Fibroblast of lung (primary cell): ENCODE results near the gene AXIN2.

Experiments
- CTCF ChIP-seq, 2 donors: IDR thresholded peaks in 1 of 2; conservative IDR thresholded peaks in 1 of 2; 1 replicate in 1 of 2; 2 replicates in 1 of 2; pipeline ENCODE4 v1.5.1; 2011 to 2012; ENCODE audit warnings: low read length in 2 of 2, control low read depth in 1 of 2, inconsistent platforms in 1 of 2, low read depth in 1 of 2, mild to moderate bottlenecking in 1 of 2
- EZH2 ChIP-seq: IDR thresholded peaks from 2 replicates; pipeline ENCODE4 v1.5.1; 2012; ENCODE audit warnings: low read length, control low read depth, mild to moderate bottlenecking; ENCODE audit errors: missing control alignments

DNA sequence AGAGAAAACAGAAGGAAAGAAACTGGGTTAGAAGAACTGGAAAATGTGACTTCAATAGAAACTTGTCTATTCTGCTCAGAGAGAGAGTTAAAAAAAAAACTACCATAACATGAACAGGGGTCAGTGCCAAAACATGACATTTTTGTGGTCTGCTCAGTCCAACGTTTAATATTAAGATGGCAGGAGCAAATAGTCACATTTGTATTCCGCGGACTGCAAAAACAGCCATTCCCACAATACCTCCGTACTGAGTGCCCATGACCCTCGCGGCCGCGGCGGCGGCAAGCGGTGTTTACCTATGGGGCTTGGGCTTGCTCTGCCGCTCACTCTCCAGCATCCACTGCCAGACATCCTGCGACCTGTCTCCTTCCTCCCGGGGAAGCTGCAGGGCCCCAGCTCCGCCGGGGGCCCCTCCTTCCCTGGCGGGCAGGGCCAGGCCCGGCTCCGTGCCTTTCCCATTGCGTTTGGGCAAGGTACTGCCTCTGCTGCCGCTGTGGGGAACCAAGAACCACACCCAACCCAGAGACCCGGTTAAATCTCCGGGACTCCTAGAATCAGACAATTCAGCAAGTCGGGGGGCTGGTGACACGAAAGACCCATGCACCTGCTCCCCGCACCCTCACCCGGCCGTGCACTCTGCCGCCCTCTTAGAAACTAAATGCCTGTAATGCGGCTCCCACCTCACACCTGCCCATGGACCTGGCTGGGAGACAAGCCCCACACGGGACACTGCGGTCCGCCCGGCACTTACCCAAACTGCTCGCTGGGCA, 24.7 kb downstream of the AXIN2 start:
- TF ChIP-seq CTCF (conservative IDR thresholded peaks at IDR 0.05 in 1 of 2, IDR thresholded peaks at IDR 0.05 in 1 of 2; ENCODE audit: low read depth in 1 of 2, low read length in 2 of 2), result no peak
- TF ChIP-seq EZH2, result no peak
